ENCODE data around the gene IRAK4. TPM values are rescaled to one million over a fixed set of nuclear protein-coding genes. Genes with fewer than 3 reads are reported as not detected.

The IRAK4 gene
- polyA plus RNA-seq, 2 donors, result 10.9 to 15.5 TPM

GRCh38 chr12:43805149-43805859 is 46.6 kb downstream of the IRAK4 start:
- Histone ChIP-seq H3K4me3 (ENCODE audit: low read depth in 1 of 2, low read length in 2 of 2) (peak overlapping the region; percentile 84 to 97), H3K9me3 (ENCODE audit: control insufficient read depth in 2 of 2, insufficient read depth in 1 of 2, low read depth in 1 of 2, low read length in 1 of 2) (no peaks in the 10 kb centered on the region), H3K36me3 (ENCODE audit: control insufficient read depth in 2 of 2, insufficient read depth in 2 of 2, low read length in 1 of 2) (peaks cover 0 to 4% of the 10 kb centered on the region in 2 donors), H3K27me3 (ENCODE audit: control insufficient read depth in 1 of 2, insufficient read depth in 2 of 2, low read length in 2 of 2) (no peaks in the 10 kb centered on the region), H3K4me1 (ENCODE audit: control insufficient read depth in 2 of 2, insufficient read depth in 2 of 2, low read length in 1 of 2) (no peaks in the 10 kb centered on the region), H3K27ac (ENCODE audit: low read depth in 2 of 2, low read length in 1 of 2) (peak overlapping the region; percentile 98 to 99)
- WGBS, 2 donors, result 5% methylated on average over 20 of the region's 20 CpGs

- H3K27ac ChIP-seq (ENCODE audit: low read depth in 2 of 2, low read length in 1 of 2), result peak within 1 kb of the TSS; percentile 98 to 99
- WGBS, 2 donors, result 0% methylated on average over 60 to 89 of the region's 89 CpGs
These were observed 47.3 kb downstream of the IRAK4 start, which contains the start of gene TWF1 for GRCh38 chr12:43805860-43806736. Gene TWF1 (minus strand): TSS chr12:43806317. CDS start chr12:43806245, 72 bp downstream.

DNA sequence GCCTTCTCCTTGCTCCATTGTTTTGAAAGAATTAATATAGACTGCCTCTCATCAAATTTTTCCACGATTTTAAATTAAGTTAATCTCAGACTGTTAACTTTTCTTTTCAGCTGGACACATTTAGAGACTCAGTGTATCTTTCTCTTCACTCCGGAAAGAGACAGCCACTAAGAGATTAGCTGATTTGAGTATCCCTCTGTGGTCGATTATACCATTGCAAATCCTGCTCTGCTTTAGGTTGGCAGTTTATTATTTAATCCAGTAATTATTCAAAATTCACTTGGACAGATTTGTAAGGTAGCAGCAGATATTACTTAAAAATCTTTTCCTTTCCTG is 48.0 kb downstream of the IRAK4 start:
- H3K27me3 ChIP-seq (ENCODE audit: control insufficient read depth in 1 of 2, insufficient read depth in 2 of 2, low read length in 2 of 2), result no peaks in the 10 kb centered on the region
- no peaks in the 10 kb centered on the region for H3K4me1 ChIP-seq (ENCODE audit: control insufficient read depth in 2 of 2, insufficient read depth in 2 of 2, low read length in 1 of 2)
- H3K9me3 ChIP-seq (ENCODE audit: control insufficient read depth in 2 of 2, insufficient read depth in 1 of 2, low read depth in 1 of 2, low read length in 1 of 2), result no peaks in the 10 kb centered on the region
- no peaks in the 10 kb centered on the region for H3K36me3 ChIP-seq (ENCODE audit: control insufficient read depth in 2 of 2, insufficient read depth in 2 of 2, low read length in 1 of 2)
- H3K27ac ChIP-seq (ENCODE audit: low read depth in 2 of 2, low read length in 1 of 2), result peak overlapping the region; percentile 98 to 99
- peak overlapping the region in 1 of 2 donors; percentile 97 for H3K4me3 ChIP-seq (ENCODE audit: low read depth in 1 of 2, low read length in 2 of 2)
- WGBS, 2 donors, result 0 to 3% methylated on average over 3 of the region's 3 CpGs

More at GRCh38 chr12:43805860-43806736, 47.3 kb downstream of the IRAK4 start, which contains the start of gene TWF1:
- H3K9me3 ChIP-seq (ENCODE audit: control insufficient read depth in 2 of 2, insufficient read depth in 1 of 2, low read depth in 1 of 2, low read length in 1 of 2), result no peaks in the 10 kb centered on the region
- no peaks in the 10 kb centered on the region for H3K4me1 ChIP-seq (ENCODE audit: control insufficient read depth in 2 of 2, insufficient read depth in 2 of 2, low read length in 1 of 2)
- H3K36me3 ChIP-seq (ENCODE audit: control insufficient read depth in 2 of 2, insufficient read depth in 2 of 2, low read length in 1 of 2), result no peaks in the 10 kb centered on the region
- H3K27me3 ChIP-seq (ENCODE audit: control insufficient read depth in 1 of 2, insufficient read depth in 2 of 2, low read length in 2 of 2), result no peaks in the 10 kb centered on the region
- H3K4me3 ChIP-seq (ENCODE audit: low read depth in 1 of 2, low read length in 2 of 2), result peak within 1 kb of the TSS; percentile 84 to 97

DNA sequence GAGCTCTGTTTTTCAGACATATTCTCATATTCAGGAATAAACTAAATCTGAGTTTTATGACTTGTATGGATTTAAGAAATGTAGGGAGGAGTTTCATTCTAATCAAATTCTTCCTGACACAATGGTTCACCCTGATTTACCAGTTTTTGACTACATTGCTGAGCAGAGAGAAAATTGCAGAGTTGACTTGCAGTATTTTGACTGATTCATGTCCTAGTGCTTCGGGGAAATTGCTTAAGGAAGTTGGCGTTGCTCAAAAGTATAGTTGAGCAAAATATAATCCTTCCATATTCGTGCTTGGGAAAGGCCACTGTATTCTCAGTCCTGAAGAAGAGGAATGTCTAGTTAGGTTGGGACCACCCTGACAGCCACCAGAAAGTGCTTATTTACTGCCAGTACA is 48.6 kb downstream of the IRAK4 start:
- WGBS, 2 donors, result 54 to 62% methylated on average over 3 of the region's 3 CpGs
- no peaks in the 10 kb centered on the region for H3K36me3 ChIP-seq (ENCODE audit: control insufficient read depth in 2 of 2, insufficient read depth in 2 of 2, low read length in 1 of 2)
- H3K27ac ChIP-seq (ENCODE audit: low read depth in 2 of 2, low read length in 1 of 2), result peak overlapping the region; percentile 71 to 90
- H3K27me3 ChIP-seq (ENCODE audit: control insufficient read depth in 1 of 2, insufficient read depth in 2 of 2, low read length in 2 of 2), result no peaks in the 10 kb centered on the region
- H3K4me1 ChIP-seq (ENCODE audit: control insufficient read depth in 2 of 2, insufficient read depth in 2 of 2, low read length in 1 of 2), result no peaks in the 10 kb centered on the region
- no peaks in the 10 kb centered on the region for H3K9me3 ChIP-seq (ENCODE audit: control insufficient read depth in 2 of 2, insufficient read depth in 1 of 2, low read depth in 1 of 2, low read length in 1 of 2)
- peak overlapping the region in 1 of 2 donors; percentile 97 for H3K4me3 ChIP-seq (ENCODE audit: low read depth in 1 of 2, low read length in 2 of 2)

- no peak overlapping the region for H3K4me3 ChIP-seq (ENCODE audit: low read depth in 1 of 2, low read length in 2 of 2)
- H3K4me1 ChIP-seq (ENCODE audit: control insufficient read depth in 2 of 2, insufficient read depth in 2 of 2, low read length in 1 of 2), result no peaks in the 10 kb centered on the region
- H3K27me3 ChIP-seq (ENCODE audit: control insufficient read depth in 1 of 2, insufficient read depth in 2 of 2, low read length in 2 of 2), result no peaks in the 10 kb centered on the region
- WGBS, 2 donors, result 49 to 65% methylated on average over 2 of the region's 2 CpGs
- no peaks in the 10 kb centered on the region for H3K9me3 ChIP-seq (ENCODE audit: control insufficient read depth in 2 of 2, insufficient read depth in 1 of 2, low read depth in 1 of 2, low read length in 1 of 2)
- no peaks in the 10 kb centered on the region for H3K36me3 ChIP-seq (ENCODE audit: control insufficient read depth in 2 of 2, insufficient read depth in 2 of 2, low read length in 1 of 2)
- peak overlapping the region; percentile 86 for H3K27ac ChIP-seq (ENCODE audit: low read depth in 2 of 2, low read length in 1 of 2)
These were observed 53.3 kb downstream of the IRAK4 start for GRCh38 chr12:43812057-43812456.

GRCh38 chr12:43812926-43813325 is 54.2 kb downstream of the IRAK4 start:
- H3K27ac ChIP-seq (ENCODE audit: low read depth in 2 of 2, low read length in 1 of 2), result peak overlapping the region; percentile 82 to 86
- 67 to 86% methylated on average over 4 of the region's 4 CpGs for WGBS, 2 donors

GRCh38 chr12:43815416-43815815 is 56.7 kb downstream of the IRAK4 start:
- 73 to 74% methylated on average over 3 of the region's 3 CpGs for WGBS, 2 donors
- H3K9me3 ChIP-seq (ENCODE audit: control insufficient read depth in 2 of 2, insufficient read depth in 1 of 2, low read depth in 1 of 2, low read length in 1 of 2), result no peaks in the 10 kb centered on the region
- H3K36me3 ChIP-seq (ENCODE audit: control insufficient read depth in 2 of 2, insufficient read depth in 2 of 2, low read length in 1 of 2), result no peaks in the 10 kb centered on the region
- H3K27me3 ChIP-seq (ENCODE audit: control insufficient read depth in 1 of 2, insufficient read depth in 2 of 2, low read length in 2 of 2), result no peaks in the 10 kb centered on the region
- H3K4me1 ChIP-seq (ENCODE audit: control insufficient read depth in 2 of 2, insufficient read depth in 2 of 2, low read length in 1 of 2), result no peaks in the 10 kb centered on the region
- no peak overlapping the region for H3K4me3 ChIP-seq (ENCODE audit: low read depth in 1 of 2, low read length in 2 of 2)
- H3K27ac ChIP-seq (ENCODE audit: low read depth in 2 of 2, low read length in 1 of 2), result no peak overlapping the region

More at GRCh38 chr12:43812926-43813325, 54.2 kb downstream of the IRAK4 start:
- no peaks in the 10 kb centered on the region for H3K27me3 ChIP-seq (ENCODE audit: control insufficient read depth in 1 of 2, insufficient read depth in 2 of 2, low read length in 2 of 2)
- H3K36me3 ChIP-seq (ENCODE audit: control insufficient read depth in 2 of 2, insufficient read depth in 2 of 2, low read length in 1 of 2), result no peaks in the 10 kb centered on the region
- no peaks in the 10 kb centered on the region for H3K4me1 ChIP-seq (ENCODE audit: control insufficient read depth in 2 of 2, insufficient read depth in 2 of 2, low read length in 1 of 2)
- H3K4me3 ChIP-seq (ENCODE audit: low read depth in 1 of 2, low read length in 2 of 2), result no peak overlapping the region
- no peaks in the 10 kb centered on the region for H3K9me3 ChIP-seq (ENCODE audit: control insufficient read depth in 2 of 2, insufficient read depth in 1 of 2, low read depth in 1 of 2, low read length in 1 of 2)

DNA sequence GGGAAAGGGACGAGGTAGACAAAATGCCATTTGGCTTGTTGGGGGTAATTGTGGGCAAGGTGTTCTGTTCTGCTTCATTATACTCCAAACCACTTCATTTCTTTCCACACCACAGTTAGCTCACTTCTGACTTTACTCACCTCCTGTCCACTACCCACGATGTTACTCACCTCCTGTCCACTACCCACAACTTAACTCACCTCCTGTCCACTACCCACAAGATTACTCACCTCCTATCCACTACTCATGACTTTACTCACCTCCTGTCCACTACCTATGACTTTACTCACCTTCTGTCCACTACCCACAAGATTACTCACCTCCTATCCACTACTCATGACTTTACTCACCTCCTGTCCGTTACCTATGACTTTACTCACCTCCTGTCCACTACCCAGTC is 57.4 kb downstream of the IRAK4 start:
- Histone ChIP-seq H3K27ac (ENCODE audit: low read depth in 2 of 2, low read length in 1 of 2) (no peak overlapping the region), H3K4me3 (ENCODE audit: low read depth in 1 of 2, low read length in 2 of 2) (no peak overlapping the region), H3K27me3 (ENCODE audit: control insufficient read depth in 1 of 2, insufficient read depth in 2 of 2, low read length in 2 of 2) (no peaks in the 10 kb centered on the region), H3K9me3 (ENCODE audit: control insufficient read depth in 2 of 2, insufficient read depth in 1 of 2, low read depth in 1 of 2, low read length in 1 of 2) (no peaks in the 10 kb centered on the region), H3K4me1 (ENCODE audit: control insufficient read depth in 2 of 2, insufficient read depth in 2 of 2, low read length in 1 of 2) (no peaks in the 10 kb centered on the region), H3K36me3 (ENCODE audit: control insufficient read depth in 2 of 2, insufficient read depth in 2 of 2, low read length in 1 of 2) (no peaks in the 10 kb centered on the region)
- WGBS, 2 donors, result 82 to 85% methylated on average over 3 of the region's 3 CpGs

- Histone ChIP-seq H3K4me1 (ENCODE audit: control insufficient read depth in 2 of 2, insufficient read depth in 2 of 2, low read length in 1 of 2) (no peaks in the 10 kb centered on the region), H3K27me3 (ENCODE audit: control insufficient read depth in 1 of 2, insufficient read depth in 2 of 2, low read length in 2 of 2) (no peaks in the 10 kb centered on the region), H3K9me3 (ENCODE audit: control insufficient read depth in 2 of 2, insufficient read depth in 1 of 2, low read depth in 1 of 2, low read length in 1 of 2) (no peaks in the 10 kb centered on the region), H3K4me3 (ENCODE audit: low read depth in 1 of 2, low read length in 2 of 2) (no peak overlapping the region), H3K27ac (ENCODE audit: low read depth in 2 of 2, low read length in 1 of 2) (no peak overlapping the region), H3K36me3 (ENCODE audit: control insufficient read depth in 2 of 2, insufficient read depth in 2 of 2, low read length in 1 of 2) (no peaks in the 10 kb centered on the region)
- 91% methylated on average over 8 of the region's 8 CpGs for WGBS, 2 donors
These were observed 65.5 kb downstream of the IRAK4 start for GRCh38 chr12:43824207-43824775.

Measured in esophagus (tissue), 2 donors.